GM12872 (cell line): ENCODE data around the gene SKOR1.

Experiments
- CTCF ChIP-seq: IDR thresholded peaks from 3 replicates; pipeline ENCODE4 v1.5.1; 2011; ENCODE audit warnings: low read depth, mild to moderate bottlenecking, low read length, moderate library complexity; ENCODE audit not compliant: insufficient read depth

SKOR1 gene

GRCh38 chr15:67809866-67810265, 15.4 kb upstream of the SKOR1 start:
- no peak for TF ChIP-seq CTCF

GRCh38 chr15:67812241-67812644, 13.1 kb upstream of the SKOR1 start:
- TF ChIP-seq CTCF, result no peak

GRCh38 chr15:67813104-67813634, 12.1 kb upstream of the SKOR1 start:
- no peak for TF ChIP-seq CTCF

- TF ChIP-seq CTCF, result no peak
Observed at GRCh38 chr15:67815036-67815592, 10.2 kb upstream of the SKOR1 start.

GRCh38 chr15:67816668-67817067, 8.6 kb upstream of the SKOR1 start:
- no peak for TF ChIP-seq CTCF

GRCh38 chr15:67818464-67818863, 6.8 kb upstream of the SKOR1 start:
- TF ChIP-seq CTCF, result no peak

- TF ChIP-seq CTCF, result no peak
Observed at GRCh38 chr15:67819636-67820035, 5.7 kb upstream of the SKOR1 start.
